Right renal pelvis (tissue), 4 donors: Measurements from ENCODE around the gene RTKN2. TPM values are rescaled to one million over a fixed set of nuclear protein-coding genes. Genes with fewer than 3 reads are reported as not detected.

Experiments
- DNase-seq, 4 donors: peaks; one replicate each; pipeline ENCODE4 v3.0.0-alpha.2; 2013; ENCODE audit warnings: low read depth in 4 of 4, low spot score in 3 of 4, missing footprints in 1 of 4
- polyA plus RNA-seq, 4 donors: library from polyadenylated mRNA; unstranded; fragments of 120-200 nt; gene quantifications; one replicate each; pipeline ENCODE4 v1.2.1, GENCODE V29; 2013; ENCODE audit not compliant: insufficient read length in 4 of 4

Gene RTKN2
- polyA plus RNA-seq, 4 donors = 10.0 to 13.7 (median 12.5) TPM

DNA sequence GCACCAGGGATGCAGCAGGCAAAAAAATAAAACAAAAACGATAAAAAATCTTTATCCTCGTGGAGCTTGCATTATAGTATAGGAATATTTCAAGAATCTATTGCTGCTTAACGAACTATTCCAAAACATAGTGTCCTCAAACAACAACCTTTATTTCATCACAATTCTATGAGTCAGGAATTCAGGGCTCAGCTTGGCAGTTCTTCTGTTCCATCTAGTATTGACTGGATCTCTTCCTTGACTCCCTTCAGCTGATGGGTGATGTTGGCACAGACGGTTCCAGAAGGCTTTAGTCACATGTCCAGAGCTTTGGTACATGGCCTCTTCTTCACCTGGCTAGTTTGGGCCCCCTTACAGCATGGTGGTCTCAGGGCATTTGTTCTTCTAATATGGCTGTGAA is 88.0 kb downstream of the RTKN2 start:
- DNase-seq = no peak

DNA sequence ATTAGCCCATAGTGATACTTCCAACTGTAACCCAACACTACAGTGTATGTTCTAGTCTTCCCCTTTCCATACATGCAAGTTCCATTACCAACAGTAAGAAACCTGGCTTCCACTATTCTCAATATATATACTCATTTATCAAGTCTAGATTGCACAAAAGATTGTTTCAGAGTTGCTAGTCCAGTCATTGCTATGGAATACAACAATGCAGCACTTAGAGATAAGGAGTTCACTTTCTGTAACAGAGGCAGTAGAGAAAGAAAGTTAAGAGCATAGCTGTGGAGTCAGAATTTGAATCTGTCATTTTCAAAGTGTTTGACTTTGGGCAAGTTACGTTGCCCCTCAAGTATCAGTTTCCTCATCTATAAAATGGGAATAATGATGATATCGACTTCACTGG is 90.1 kb downstream of the RTKN2 start:
- no peak for DNase-seq

GRCh38 chr10:62177111-62177510 is 91.5 kb downstream of the RTKN2 start:
- DNase-seq = no peak

DNA sequence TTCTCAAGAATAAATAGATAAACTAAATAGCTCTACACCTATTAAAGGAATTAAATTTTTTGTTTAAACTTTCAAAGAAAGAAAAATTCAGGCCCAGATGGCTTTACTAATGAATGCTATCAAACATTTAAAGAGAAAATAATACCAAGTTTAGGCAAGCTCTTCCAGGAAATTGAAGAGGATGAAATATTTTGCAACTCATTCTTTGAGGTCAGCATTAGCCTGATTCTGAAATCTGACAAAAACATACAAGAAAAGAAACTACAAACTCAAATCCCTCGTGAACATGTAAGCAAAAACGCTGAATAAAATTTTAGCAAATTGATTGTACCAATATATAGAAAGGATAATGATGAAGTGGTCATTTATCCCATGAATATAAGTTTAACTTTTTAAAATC is 93.4 kb downstream of the RTKN2 start:
- no peak for DNase-seq

DNA sequence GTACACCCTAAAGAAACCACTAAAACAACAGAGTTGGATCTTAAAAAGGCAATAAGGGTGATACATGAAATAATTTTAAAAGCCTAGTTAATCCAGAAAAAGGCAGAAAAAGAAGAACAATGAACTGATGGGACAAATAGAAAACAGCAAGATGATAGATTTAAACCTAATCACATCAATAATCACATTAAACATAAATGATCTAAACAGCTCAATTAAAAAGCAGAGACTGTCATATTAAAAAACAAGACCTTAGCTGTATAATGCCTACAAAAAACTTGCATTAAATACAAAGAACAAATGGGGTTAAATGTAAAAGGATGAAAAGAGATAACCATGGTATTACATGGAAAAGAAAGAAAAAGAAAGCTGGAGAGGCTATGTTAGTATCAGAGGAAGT is 96.2 kb downstream of the RTKN2 start:
- DNase-seq = no peak

GRCh38 chr10:62171791-62172190 is 96.9 kb downstream of the RTKN2 start:
- DNase-seq = no peak

DNA sequence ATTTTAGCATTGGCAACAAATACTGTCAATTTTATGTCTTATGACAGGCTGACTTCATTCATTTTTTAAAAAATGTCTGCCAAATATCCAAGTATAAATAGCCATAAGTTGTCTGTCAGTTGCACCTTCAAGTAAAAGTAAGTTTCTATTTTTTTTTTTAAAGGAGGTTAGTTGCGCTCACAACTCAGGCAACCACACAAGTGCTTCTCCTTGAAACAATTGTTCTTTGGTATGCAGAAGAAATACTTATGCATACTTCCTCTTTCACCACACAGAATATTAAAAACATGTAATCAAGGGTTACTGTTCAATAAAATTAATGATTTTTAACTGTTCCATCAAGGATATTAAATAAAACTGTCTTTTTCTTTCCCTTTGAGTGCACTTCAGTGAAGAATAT is 97.9 kb downstream of the RTKN2 start:
- DNase-seq = no peak

GRCh38 chr10:62166331-62167131 is 102.1 kb downstream of the RTKN2 start:
- peak; percentile 28 to 50 (median 33) for DNase-seq

- DNase-seq = no peak
Measured at GRCh38 chr10:62165803-62166202, 102.8 kb downstream of the RTKN2 start.

- no peak for DNase-seq
Measured at GRCh38 chr10:62163024-62163423, 105.6 kb downstream of the RTKN2 start.

DNA sequence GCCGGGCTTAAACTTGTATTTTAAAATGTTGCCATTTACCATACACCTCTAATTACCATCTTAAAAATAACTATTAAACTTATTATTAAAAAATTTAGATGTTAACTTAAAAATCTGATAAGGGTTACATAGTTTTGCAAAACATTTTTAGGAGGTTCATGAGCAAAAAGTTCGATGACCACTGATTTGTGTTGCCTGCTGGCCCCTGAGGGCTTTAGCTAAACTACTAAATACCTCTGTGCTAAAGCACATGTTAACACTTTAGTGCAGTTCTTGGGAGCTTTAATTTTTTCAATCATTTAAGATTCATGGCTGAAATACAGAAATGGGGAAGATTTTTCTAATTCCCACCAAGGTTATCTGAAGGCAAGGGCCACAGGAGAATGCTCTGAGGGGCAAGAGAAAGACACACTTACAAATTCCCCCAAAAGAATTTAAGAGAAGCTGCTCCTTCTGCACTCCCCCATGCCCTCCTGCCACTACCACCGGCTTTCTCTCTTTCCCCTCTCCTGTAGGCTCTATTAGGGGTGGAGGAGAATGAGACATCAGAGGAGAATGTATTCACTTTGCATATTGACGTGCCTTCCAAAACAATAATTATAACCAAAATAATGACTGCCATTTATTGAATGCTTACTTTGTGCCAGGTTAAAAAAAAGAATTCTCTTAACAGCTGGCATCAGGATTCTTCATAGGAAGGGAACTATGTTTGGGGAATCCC is 106.2 kb downstream of the RTKN2 start:
- no peak for DNase-seq

DNA sequence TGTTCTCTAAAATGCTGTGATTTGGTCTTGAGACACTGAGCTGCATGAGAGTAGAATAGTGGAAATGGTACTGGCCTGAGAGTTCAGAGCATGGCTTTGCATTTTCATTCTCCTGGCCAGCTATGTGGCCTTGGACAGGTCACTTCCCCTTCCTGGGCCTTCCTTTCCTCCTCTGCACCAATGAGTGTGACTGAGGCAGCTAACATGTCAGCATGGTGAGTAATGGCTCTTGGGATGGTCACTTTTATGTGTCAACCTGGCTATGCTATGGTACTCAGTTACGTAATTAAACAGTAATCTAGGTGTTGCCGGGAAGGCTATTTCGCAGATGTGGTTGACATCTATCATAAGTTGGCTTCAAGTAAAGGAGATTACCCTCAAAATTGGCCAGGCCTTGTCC is 109.3 kb downstream of the RTKN2 start:
- DNase-seq = no peak

GRCh38 chr10:62157601-62158000 is 111.0 kb downstream of the RTKN2 start:
- no peak for DNase-seq

DNA sequence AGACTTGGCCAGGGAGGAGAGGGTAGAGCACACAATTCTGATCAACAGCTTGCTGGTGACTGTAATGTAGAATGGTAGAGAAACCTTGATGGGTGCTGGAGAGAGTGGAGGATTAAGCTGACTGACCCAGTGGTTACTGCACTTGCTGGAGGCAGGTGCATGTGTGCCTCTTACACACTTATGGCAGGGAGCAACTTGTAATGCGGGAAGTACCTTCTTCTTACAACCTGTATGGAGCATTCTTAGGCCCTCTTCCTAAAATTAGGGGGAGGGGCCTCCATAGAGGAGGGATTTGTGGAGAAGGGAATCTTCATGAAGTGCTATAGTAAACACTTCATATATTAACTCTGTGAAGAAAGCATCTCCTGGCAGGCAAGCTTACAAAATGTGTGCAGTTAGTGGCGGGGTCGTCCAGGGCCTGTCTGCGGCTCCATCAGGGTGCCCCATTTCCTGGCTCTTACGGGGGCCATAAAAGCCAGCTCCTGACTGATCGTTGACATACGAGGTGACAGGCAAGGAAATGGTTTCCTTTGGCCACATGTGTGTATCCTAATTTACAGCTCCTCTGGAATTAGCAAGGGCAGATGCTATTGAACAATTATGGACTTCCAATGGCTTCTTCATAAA is 113.5 kb downstream of the RTKN2 start:
- no peak for DNase-seq

GRCh38 chr10:62154231-62154630 is 114.4 kb downstream of the RTKN2 start:
- DNase-seq = no peak

DNA sequence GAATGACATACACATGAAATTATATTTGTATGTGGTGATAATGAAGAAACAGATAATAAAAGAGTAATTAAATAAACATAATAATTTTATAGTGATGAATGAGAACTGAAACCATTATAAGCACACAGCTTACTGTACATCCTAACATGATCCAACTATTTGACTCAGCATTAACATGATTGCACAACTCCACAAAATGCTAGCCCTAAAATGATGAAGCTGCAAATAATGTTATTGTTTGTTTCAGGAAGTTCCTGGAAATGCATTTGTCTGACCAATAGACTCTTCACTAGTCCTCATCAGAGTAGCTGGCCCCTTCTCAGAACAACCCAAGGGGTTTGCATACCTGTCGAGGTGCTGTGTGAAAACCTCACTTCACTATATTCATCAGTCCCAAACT is 115.5 kb downstream of the RTKN2 start:
- no peak for DNase-seq

GRCh38 chr10:62149621-62150020 is 119.0 kb downstream of the RTKN2 start:
- no peak for DNase-seq

GRCh38 chr10:62148155-62148554 is 120.5 kb downstream of the RTKN2 start:
- DNase-seq = no peak

DNA sequence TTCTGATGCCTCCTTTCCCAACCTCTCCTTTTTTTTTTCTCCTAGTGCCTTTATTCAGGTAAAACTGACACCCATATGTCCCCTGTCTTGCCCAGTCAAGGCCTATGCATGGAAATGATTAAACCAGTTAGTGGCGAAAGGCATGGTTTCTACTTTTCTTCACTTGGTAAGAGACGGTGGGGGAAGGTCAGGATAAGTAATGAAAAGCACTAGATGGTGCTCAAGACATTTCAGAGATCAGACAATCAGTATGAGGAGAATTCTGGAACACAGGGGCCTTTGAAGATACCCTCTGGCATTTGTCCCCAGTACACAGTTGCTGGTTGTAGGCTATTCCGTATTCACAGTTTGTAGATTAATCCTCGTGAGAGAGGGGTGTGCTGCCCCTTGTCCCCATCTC is 121.2 kb downstream of the RTKN2 start:
- no peak for DNase-seq

- DNase-seq = no peak
Measured at GRCh38 chr10:62136931-62137330, 131.7 kb downstream of the RTKN2 start.

GRCh38 chr10:62133618-62134017 is 135.0 kb downstream of the RTKN2 start:
- no peak for DNase-seq
